GM21423 (cell line): ENCODE measurements around the gene ANKRD29.
"Not testable (repeated sequence)": the region's sequence is repeated elsewhere in the genome, so short reads cannot be mapped to it uniquely, and the experiment has no call there.

Experiments used
- ATAC-seq: cut with Tn5 transposase; IDR thresholded peaks from one replicate; pipeline ENCODE4 v1.9.1; 2021; ENCODE audit warnings: mild to moderate bottlenecking, moderate library complexity; ENCODE audit not compliant: unreplicated experiment

ANKRD29 gene

GRCh38 chr18:23567671-23568070 lies 95.0 kb downstream of the ANKRD29 start:
- no peak for ATAC-seq

DNA sequence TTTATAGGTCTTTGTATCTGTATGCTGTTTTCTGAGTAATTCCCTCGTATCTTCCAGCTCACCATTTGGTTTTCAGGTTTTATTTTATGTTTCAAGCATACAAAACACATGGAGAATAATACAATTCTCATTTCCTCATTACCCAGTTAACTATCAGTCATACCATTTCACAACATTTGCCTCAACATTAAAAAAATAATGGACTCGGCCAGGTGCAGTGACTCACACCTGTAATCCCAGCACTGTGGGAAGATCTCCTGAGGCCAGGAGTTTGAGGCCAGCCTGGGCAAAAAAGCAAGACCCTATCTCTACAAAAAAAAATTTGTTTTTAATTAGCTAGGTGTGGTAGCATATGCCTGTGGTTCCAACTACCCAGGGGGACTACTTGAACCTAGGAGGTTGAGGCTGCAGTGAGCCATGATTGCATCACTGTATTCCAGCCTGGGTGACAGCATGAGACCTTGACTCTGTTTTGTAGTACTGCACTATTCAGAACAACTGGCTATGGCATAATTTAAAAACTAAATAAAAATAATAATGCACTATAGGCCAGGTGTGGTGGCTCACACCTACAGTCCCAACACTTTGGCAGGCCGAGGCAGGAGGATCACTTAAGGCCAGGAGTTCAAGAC lies 96.7 kb downstream of the ANKRD29 start:
- ATAC-seq = no peak

- ATAC-seq = no peak
These were observed 99.2 kb downstream of the ANKRD29 start for GRCh38 chr18:23563377-23564043.

DNA sequence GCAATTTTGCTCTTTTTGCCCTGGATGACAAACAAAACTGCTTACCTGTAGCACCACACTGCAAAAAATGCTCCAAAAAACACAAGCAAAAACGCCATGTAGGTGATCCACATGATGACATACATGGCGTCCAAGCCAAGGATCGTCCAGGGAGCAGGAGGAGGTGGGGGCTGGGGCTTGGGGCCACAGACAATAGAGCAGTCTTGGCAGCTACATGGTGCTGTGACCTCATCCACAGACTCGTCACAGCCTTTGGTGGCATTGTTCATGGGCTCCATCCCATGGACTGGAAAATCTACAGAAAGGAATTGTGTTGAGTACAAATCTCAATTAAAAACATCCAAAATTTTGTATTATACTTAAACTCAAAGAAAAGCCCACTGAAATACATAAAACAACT lies 102.5 kb downstream of the ANKRD29 start:
- ATAC-seq = no peak

DNA sequence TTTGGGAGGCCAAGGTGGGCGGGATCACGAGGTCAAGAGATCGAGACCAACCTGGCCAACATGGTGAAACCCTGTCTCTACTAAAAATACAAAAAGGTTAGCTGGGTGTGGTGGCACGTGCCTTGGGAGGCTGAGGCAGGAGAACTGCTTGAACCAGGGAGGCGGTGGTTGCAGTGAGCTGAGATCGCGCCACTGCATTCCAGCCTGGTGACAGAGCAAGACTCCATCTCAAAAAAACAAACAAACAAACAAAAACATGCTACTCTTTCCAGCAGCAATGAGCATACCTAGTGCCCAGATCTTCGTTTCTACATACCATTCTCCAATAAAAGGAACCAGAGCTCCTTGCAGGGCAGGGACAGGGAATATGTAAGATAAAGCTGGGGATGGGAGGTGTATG lies 105.2 kb downstream of the ANKRD29 start:
- not testable (repeated sequence) for ATAC-seq

DNA sequence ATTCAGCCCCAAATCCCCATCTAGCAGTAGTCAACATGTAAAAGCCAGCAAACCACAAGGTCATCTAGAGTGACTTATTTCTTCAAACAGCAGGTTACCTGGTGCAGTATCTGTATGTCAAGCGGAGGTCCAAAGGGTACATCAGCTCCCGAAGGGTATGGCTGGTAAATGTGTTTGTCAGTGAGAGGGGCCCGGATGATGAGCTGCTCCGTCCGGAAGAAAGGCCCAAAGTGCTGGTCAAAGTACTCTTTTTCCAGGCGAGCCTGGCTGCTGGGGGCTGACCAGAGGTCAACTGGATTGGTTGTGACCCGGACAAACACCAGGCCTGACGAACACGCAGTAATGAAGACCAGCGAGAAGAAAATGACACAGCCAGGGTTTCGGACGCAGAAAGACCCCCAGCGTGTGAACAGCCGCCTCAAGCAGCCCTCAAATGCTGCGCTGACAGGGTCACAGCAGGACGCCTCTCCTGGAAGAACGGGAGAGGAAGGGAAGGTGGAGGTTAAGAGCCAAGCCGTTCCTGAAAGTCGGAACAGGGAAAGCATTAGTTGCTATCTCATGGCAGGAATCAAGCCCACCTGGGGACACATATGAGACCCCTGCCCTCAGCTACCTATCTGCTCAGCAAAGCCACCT lies 106.4 kb downstream of the ANKRD29 start:
- ATAC-seq = no peak

GRCh38 chr18:23553887-23554286 lies 108.8 kb downstream of the ANKRD29 start:
- no peak for ATAC-seq

- no peak for ATAC-seq
These were observed 110.2 kb downstream of the ANKRD29 start for GRCh38 chr18:23552505-23552904.

- ATAC-seq = no peak
These were observed 110.7 kb downstream of the ANKRD29 start for GRCh38 chr18:23551978-23552377.

DNA sequence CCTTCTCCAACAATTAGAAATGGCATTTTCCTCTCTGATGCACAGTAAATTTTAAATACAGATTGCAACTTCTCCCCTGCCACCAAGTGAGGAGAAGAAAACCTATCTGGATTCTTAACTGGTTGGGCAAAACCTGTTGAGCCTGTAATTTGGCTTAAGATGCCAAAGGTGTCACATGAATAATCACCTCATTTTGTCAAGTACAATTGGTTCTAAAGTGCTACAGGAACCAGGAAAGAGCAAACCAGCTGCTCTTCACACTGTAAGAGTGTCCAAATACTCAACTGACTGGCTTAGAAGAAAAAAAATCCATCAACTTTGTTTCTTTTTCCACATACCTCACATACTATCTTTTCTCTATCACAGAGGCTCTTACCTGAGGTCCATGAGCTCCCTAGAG lies 111.8 kb downstream of the ANKRD29 start:
- no peak for ATAC-seq
